Panc1 (cell line): ENCODE data around the gene SSBP2. TPM values are rescaled to one million over a fixed set of nuclear protein-coding genes. Genes with fewer than 3 reads are reported as not detected.

ENCODE experiments used
- ATAC-seq: fragments of 200-7000 bp; cut with Tn5 transposase; 2 replicates; pipeline ENCODE4 v1.9.1; 2020; ENCODE audit warnings: mild to moderate bottlenecking, moderate library complexity
- BruUV-seq: library from RNA; stranded (reverse); fragments of 400-500 nt; replicated peaks from 2 replicates; lab custom pipeline; 2021; lab: Mats Ljungman, UMichigan
- CTCF ChIA-PET: fragments of 300-600 bp; sonication (Branson Sonifier 250); formaldehyde crosslinking; loops from one replicate; lab custom pipeline; 2022; ENCODE audit warnings: antibody characterized with exemption; lab: Charles Lee
- POLR2A ChIA-PET: fragments of 300-600 bp; sonication (Branson Sonifier 250); formaldehyde crosslinking; loops from one replicate; lab custom pipeline; 2022; ENCODE audit warnings: antibody characterized with exemption; lab: Charles Lee
- DNase-seq: peaks from one replicate; pipeline ENCODE4 v3.0.0-alpha.2; 2010; ENCODE audit warnings: low read depth, low spot score
- H3K27ac ChIP-seq: 2 replicates; pipeline ENCODE4 v1.5.1; 2011; ENCODE audit warnings: mild to moderate bottlenecking, low read length, inconsistent platforms
- H3K27me3 ChIP-seq: fragments of 200-500 bp; sonication (Bioruptor generic); 2 replicates; pipeline ENCODE4 v1.6.0; 2014; ENCODE audit warnings: low read length, inconsistent platforms; ENCODE audit not compliant: control insufficient read depth, insufficient read depth
- H3K36me3 ChIP-seq: fragments of 200-500 bp; sonication (Bioruptor generic); 2 replicates; pipeline ENCODE4 v1.5.1; 2014; ENCODE audit warnings: inconsistent platforms, mild to moderate bottlenecking, low read length, moderate library complexity; ENCODE audit not compliant: control insufficient read depth, insufficient read depth
- H3K4me1 ChIP-seq: 2 replicates; pipeline ENCODE4 v1.5.1; 2011; ENCODE audit warnings: inconsistent platforms, mild to moderate bottlenecking, low read length, moderate library complexity; ENCODE audit not compliant: control insufficient read depth, insufficient read depth
- H3K4me3 ChIP-seq, 2 experiments: 2 replicates each; pipeline ENCODE4 v1.5.1; 2011 to 2012; ENCODE audit warnings: low read depth in 2 of 2, low read length in 2 of 2, mild to moderate bottlenecking in 2 of 2, inconsistent platforms in 1 of 2, moderate library complexity in 1 of 2
- H3K9me3 ChIP-seq: fragments of 200-500 bp; sonication (Bioruptor generic); 2 replicates; pipeline ENCODE4 v1.5.1; 2014; ENCODE audit warnings: low read depth, mild to moderate bottlenecking, inconsistent platforms, low read length, moderate library complexity; ENCODE audit not compliant: control insufficient read depth, insufficient read depth
- POLR2AphosphoS5 ChIP-seq: IDR thresholded peaks from 2 replicates; pipeline ENCODE4 v1.6.1; 2012; ENCODE audit warnings: mild to moderate bottlenecking, low read depth, low read length, moderate library complexity
- SIN3A ChIP-seq: IDR thresholded peaks from 2 replicates; pipeline ENCODE4 v1.6.1; 2012; ENCODE audit warnings: low read depth, mild to moderate bottlenecking, low read length, moderate library complexity, borderline replicate concordance; ENCODE audit not compliant: insufficient read depth
- TCF7L2 ChIP-seq: IDR thresholded peaks from 2 replicates; pipeline ENCODE4 v1.6.1; 2011; ENCODE audit warnings: mild to moderate bottlenecking, low read depth, low read length, inconsistent platforms
- in situ Hi-C: cut with HindIII; loops from 2 replicates; pipeline ENCODE4 v1.10.0; 2016; ENCODE audit warnings: low sequenced_read_pairs, low pct_unique_long_range_greater_than_20kb
- intact Hi-C: fragments of 100-400 bp; cut with micrococcal nuclease; formaldehyde crosslinking; loops from one replicate; pipeline ENCODE4 v1.10.0; 2022; ENCODE audit not compliant: unreplicated experiment
- total RNA-seq: library from RNA; stranded (reverse); gene quantifications from one replicate; pipeline ENCODE4 v1.2.1, GENCODE V29; 2021; ENCODE audit not compliant: unreplicated experiment
- TF ChIP-seq, protein P1 (sequence below), 2 experiments: IDR thresholded peaks; 2 replicates each; pipeline ENCODE4 v1.6.1; 2011 to 2012; ENCODE audit warnings: low read depth in 2 of 2, control low read depth in 1 of 2, low read length in 1 of 2, mild to moderate bottlenecking in 1 of 2, moderate library complexity in 1 of 2; ENCODE audit not compliant: insufficient read depth in 1 of 2
- TF ChIP-seq, protein P2 (sequence below): fragments of 450-650 bp; IDR thresholded peaks from 2 replicates; pipeline ENCODE4 v1.5.1; 2017; ENCODE audit warnings: mild to moderate bottlenecking

The SSBP2 gene
- total RNA-seq, 1 experiment from 2014 or later, result 16.3 TPM

DNA sequence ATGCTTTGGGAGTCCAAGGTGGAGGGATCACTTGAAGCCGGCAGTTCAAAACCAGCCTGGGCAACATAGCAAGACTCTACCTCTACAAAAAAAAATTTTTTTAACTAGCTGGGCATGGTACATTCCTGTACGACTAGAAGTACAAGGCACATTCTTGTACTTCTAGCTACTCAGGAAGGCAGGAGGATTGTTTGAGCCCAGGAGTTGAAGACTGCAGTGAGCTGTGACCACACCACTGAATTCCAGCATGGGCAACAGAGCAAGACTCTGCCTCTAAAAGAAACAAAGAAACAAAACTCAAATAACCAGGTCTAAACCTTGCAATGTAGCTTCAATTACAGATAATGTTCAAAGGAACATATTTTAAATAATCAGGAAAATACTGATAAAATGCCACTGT is 56.2 kb downstream of the SSBP2 start:
- H3K4me1 ChIP-seq, result no peaks in the 10 kb centered on the region
- H3K9me3 ChIP-seq, result no peaks in the 10 kb centered on the region
- H3K4me3 ChIP-seq, result no peak overlapping the region
- ATAC-seq, result no peak
- H3K36me3 ChIP-seq, result no peaks in the 10 kb centered on the region
- no peak overlapping the region for H3K27ac ChIP-seq
- ChIA-PET POLR2A (no interaction called here), CTCF (no interaction called here)
- H3K27me3 ChIP-seq, result no peaks in the 10 kb centered on the region
- in situ Hi-C loops (no loop called here), intact Hi-C loops (no loop called here)
- no peak for DNase-seq
- TF ChIP-seq, protein P1, sequence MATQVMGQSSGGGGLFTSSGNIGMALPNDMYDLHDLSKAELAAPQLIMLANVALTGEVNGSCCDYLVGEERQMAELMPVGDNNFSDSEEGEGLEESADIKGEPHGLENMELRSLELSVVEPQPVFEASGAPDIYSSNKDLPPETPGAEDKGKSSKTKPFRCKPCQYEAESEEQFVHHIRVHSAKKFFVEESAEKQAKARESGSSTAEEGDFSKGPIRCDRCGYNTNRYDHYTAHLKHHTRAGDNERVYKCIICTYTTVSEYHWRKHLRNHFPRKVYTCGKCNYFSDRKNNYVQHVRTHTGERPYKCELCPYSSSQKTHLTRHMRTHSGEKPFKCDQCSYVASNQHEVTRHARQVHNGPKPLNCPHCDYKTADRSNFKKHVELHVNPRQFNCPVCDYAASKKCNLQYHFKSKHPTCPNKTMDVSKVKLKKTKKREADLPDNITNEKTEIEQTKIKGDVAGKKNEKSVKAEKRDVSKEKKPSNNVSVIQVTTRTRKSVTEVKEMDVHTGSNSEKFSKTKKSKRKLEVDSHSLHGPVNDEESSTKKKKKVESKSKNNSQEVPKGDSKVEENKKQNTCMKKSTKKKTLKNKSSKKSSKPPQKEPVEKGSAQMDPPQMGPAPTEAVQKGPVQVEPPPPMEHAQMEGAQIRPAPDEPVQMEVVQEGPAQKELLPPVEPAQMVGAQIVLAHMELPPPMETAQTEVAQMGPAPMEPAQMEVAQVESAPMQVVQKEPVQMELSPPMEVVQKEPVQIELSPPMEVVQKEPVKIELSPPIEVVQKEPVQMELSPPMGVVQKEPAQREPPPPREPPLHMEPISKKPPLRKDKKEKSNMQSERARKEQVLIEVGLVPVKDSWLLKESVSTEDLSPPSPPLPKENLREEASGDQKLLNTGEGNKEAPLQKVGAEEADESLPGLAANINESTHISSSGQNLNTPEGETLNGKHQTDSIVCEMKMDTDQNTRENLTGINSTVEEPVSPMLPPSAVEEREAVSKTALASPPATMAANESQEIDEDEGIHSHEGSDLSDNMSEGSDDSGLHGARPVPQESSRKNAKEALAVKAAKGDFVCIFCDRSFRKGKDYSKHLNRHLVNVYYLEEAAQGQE (IDR thresholded peaks at IDR 0.05; ENCODE audit: insufficient read depth in 1 of 2, low read depth in 2 of 2, low read length in 1 of 2), result no peak
- TF ChIP-seq SIN3A, result no peak
- no peak for TF ChIP-seq TCF7L2
- no peak for TF ChIP-seq POLR2AphosphoS5
- TF ChIP-seq, protein P2, sequence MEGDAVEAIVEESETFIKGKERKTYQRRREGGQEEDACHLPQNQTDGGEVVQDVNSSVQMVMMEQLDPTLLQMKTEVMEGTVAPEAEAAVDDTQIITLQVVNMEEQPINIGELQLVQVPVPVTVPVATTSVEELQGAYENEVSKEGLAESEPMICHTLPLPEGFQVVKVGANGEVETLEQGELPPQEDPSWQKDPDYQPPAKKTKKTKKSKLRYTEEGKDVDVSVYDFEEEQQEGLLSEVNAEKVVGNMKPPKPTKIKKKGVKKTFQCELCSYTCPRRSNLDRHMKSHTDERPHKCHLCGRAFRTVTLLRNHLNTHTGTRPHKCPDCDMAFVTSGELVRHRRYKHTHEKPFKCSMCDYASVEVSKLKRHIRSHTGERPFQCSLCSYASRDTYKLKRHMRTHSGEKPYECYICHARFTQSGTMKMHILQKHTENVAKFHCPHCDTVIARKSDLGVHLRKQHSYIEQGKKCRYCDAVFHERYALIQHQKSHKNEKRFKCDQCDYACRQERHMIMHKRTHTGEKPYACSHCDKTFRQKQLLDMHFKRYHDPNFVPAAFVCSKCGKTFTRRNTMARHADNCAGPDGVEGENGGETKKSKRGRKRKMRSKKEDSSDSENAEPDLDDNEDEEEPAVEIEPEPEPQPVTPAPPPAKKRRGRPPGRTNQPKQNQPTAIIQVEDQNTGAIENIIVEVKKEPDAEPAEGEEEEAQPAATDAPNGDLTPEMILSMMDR, result no peak
- BruUV-seq, result no TSS peak

DNA sequence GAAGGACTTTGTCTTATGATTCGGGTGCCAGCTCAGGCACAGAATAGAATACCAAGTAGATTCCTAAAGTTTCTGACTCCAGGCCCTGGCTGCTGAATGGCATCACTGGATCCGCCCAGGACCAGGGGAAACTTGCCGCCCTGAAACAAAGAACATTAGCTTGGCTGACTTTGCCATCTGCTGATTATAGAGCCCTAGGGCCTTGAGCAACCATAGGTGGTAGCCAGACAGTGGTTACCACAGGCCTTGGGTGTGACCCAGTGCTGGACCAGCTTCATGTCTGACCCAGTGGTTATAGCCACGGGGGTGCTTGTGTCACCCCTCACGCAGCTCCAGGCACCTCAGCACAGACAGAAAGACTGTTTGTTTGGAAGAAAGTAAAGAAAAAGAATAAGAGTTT is 62.7 kb downstream of the SSBP2 start:
- CTCF ChIA-PET, result no interaction called here
- no peaks in the 10 kb centered on the region for H3K4me1 ChIP-seq
- DNase-seq, result no peak
- no peaks in the 10 kb centered on the region for H3K36me3 ChIP-seq
- H3K27me3 ChIP-seq, result no peaks in the 10 kb centered on the region
- intact Hi-C loops (no loop called here), in situ Hi-C loops (no loop called here)
- TF ChIP-seq SIN3A (no peak), POLR2AphosphoS5 (no peak)
- no peaks in the 10 kb centered on the region for H3K9me3 ChIP-seq
- POLR2A ChIA-PET, result no interaction called here
- H3K27ac ChIP-seq, result no peak overlapping the region
- no TSS peak for BruUV-seq
- no peak for ATAC-seq
- no peak overlapping the region for H3K4me3 ChIP-seq

DNA sequence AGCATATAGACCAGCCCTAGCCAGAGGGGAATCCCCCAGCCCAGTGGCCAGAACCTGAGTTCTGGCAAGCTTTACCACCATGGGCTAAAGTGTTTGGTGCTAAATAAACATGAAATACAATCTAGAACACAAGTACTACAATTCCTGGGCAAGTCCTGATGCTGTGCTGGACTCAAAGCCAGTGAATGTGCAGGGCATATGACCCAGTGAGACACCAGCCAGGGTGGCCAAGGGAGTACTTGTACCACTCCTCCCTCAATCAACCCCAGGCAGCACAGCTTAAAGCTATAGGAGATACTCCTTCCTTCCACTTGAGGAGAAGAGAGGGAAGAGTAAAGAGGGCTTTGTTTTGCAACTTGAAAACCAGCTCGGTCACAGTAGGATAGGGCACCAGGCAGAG is 63.6 kb downstream of the SSBP2 start:
- DNase-seq (no peak), ATAC-seq (no peak)
- TF ChIP-seq, protein P2, result no peak
- TF ChIP-seq, protein P1 (IDR thresholded peaks at IDR 0.05; ENCODE audit: insufficient read depth in 1 of 2, low read depth in 2 of 2, low read length in 1 of 2), result no peak
- TF ChIP-seq TCF7L2, result no peak
- TF ChIP-seq POLR2AphosphoS5, result no peak
- no peak overlapping the region for H3K4me3 ChIP-seq
- ChIA-PET CTCF (no interaction called here), POLR2A (no interaction called here)
- in situ Hi-C loops, result no loop called here
- no peaks in the 10 kb centered on the region for H3K27me3 ChIP-seq
- no peak overlapping the region for H3K27ac ChIP-seq
- no TSS peak for BruUV-seq
- no peaks in the 10 kb centered on the region for H3K9me3 ChIP-seq
- H3K36me3 ChIP-seq, result no peaks in the 10 kb centered on the region
- intact Hi-C loops, result no loop called here
- H3K4me1 ChIP-seq, result no peaks in the 10 kb centered on the region
